Psoas muscle (tissue), 8 donors: ENCODE measurements around the gene RGS14. TPM values are rescaled to one million over a fixed set of nuclear protein-coding genes. Genes with fewer than 3 reads are reported as not detected.

Experiments
- ATAC-seq, 4 donors: fragments of 200-7000 bp; cut with Tn5 transposase; one replicate each; pipeline ENCODE4 v1.9.1; 2020; ENCODE audit warnings: moderate library complexity in 3 of 4, mild to moderate bottlenecking in 2 of 4
- DNase-seq, 2 donors: peaks; one replicate each; pipeline ENCODE4 v3.0.0-alpha.2; 2020
- H3K27ac ChIP-seq: fragments of 200-600 bp; one replicate; pipeline ENCODE4 v1.8.0; 2022
- H3K27me3 ChIP-seq, 3 donors: fragments of 200-600 bp in 1 of 3; one replicate each; pipeline versions ENCODE4 v1.6.1 to v1.8.0; 2013 to 2022; ENCODE audit warnings: low read length in 2 of 3, mild to moderate bottlenecking in 2 of 3, moderate library complexity in 1 of 3; ENCODE audit not compliant: insufficient read depth in 3 of 3
- H3K36me3 ChIP-seq, 2 donors: fragments of 200-600 bp in 1 of 2; one replicate each; pipeline versions ENCODE4 v1.6.1 to v1.8.0; 2013 to 2022; ENCODE audit warnings: low read depth in 1 of 2, mild to moderate bottlenecking in 1 of 2, moderate library complexity in 1 of 2; ENCODE audit not compliant: insufficient read depth in 1 of 2
- H3K4me1 ChIP-seq: fragments of 200-600 bp; one replicate; pipeline ENCODE4 v1.8.0; 2022
- H3K4me3 ChIP-seq: fragments of 200-600 bp; one replicate; pipeline ENCODE4 v1.8.0; 2022; ENCODE audit warnings: mild to moderate bottlenecking
- H3K9me3 ChIP-seq: fragments of 200-600 bp; one replicate; pipeline ENCODE4 v1.8.0; 2022
- CTCF ChIP-seq: fragments of 200-600 bp; IDR thresholded peaks from one replicate; pipeline ENCODE4 v1.8.0; 2022; ENCODE audit warnings: antibody characterized with exemption
- WGBS, 3 donors: extraction: QIAGEN DNeasy Blood & Tissue Kit; methylation state at CpG; one replicate each; pipeline versions ENCODE4 v1.1.6 to v1.1.7; 2013; 5-methylcytosine and 5-hydroxymethylcytosine counted together
- intact Hi-C, 2 donors: fragments of 100-400 bp; cut with DNase I; formaldehyde crosslinking; loops; one replicate each; pipeline versions ENCODE4 v1.11.0 to v1.14.2; 2022
- polyA plus RNA-seq, 3 donors: library from polyadenylated mRNA; stranded (reverse); fragments of 200-250 nt; gene quantifications; one replicate each; pipeline ENCODE4 v1.2.3, GENCODE V29; 2013
- total RNA-seq, 4 donors: library from RNA; stranded (reverse); fragmentation: NEBNext Ultra II Directional in 2 of 4; extraction: Animal tissue kit (Norgen Biotek cat#: 25700) in 2 of 4; gene quantifications; one replicate each; pipeline versions ENCODE4 v1.2.1 to v1.2.4, GENCODE V29; 2021 to 2023
- donor health status: healthy with polysubstance abuse.
- donor health status: DM: no; HTN: no; CAD: no; lungs with moderate emphysema.
- donor health status: Bipolar disorder and iron deficiency.
- donor health status: healthy.
- donor health status: DM: yes; HTN: yes; CAD: no.
- donor health status: DM: no; HTN: no; CAD: no.
- donor health status: DM: no; HTN: no; CAD: no.
- donor health status: DM: yes; HTN: yes; CAD: no.

The RGS14 gene
- total and polyA plus RNA-seq, 7 donors = 3.6 to 23.2 (median 10.0) TPM

GRCh38 chr5:177350776-177351391 lies 6.8 kb upstream of the RGS14 start:
- Histone ChIP-seq H3K27me3 (no peaks in the 10 kb centered on the region), H3K4me3 (peak overlapping the region; percentile 94), H3K9me3 (no peaks in the 10 kb centered on the region), H3K36me3 (peaks cover 9 to 26% of the 10 kb centered on the region in 2 donors), H3K4me1 (peaks cover 21% of the 10 kb centered on the region), H3K27ac (peak overlapping the region; percentile 94)
- DNase-seq (peak in 1 of 2 donors; percentile 57), ATAC-seq (peak in 3 of 4 donors; percentile 31 to 39 (median 31))
- no peak for TF ChIP-seq CTCF
- intact Hi-C loops = loop anchor here in 1 of 2 donors (5.0 kb wide), 1 partner anchor 39 kb away; the partner anchor contains the start of gene MXD3
- 13 to 15% (median 14%) methylated on average over 19 of the region's 19 CpGs for WGBS, 3 donors

- peak; percentile 97 to 99 (median 98) for ATAC-seq
- intact Hi-C loops = loop anchor here in 1 of 2 donors (5.0 kb wide), 1 partner anchor 39 kb away; the partner anchor contains the start of gene MXD3
Observed at GRCh38 chr5:177351392-177352329, 6.1 kb upstream of the RGS14 start, which contains the start of gene LMAN2. Gene LMAN2, minus strand, starts transcription at chr5:177351668. Its CDS starts 21 bp downstream, at chr5:177351647.

GRCh38 chr5:177353093-177353492 lies 4.6 kb upstream of the RGS14 start:
- TF ChIP-seq CTCF = no peak
- intact Hi-C loops = loop anchor here in 1 of 2 donors (5.0 kb wide), 1 partner anchor 41 kb away; the partner anchor contains the start of gene MXD3
- Histone ChIP-seq H3K9me3 (no peaks in the 10 kb centered on the region), H3K4me1 (peaks cover 24% of the 10 kb centered on the region), H3K36me3 (peaks cover 3 to 14% of the 10 kb centered on the region in 2 donors), H3K4me3 (no peak overlapping the region), H3K27me3 (no peaks in the 10 kb centered on the region), H3K27ac (no peak overlapping the region)
- no peak for DNase-seq
- 78 to 82% (median 80%) methylated on average over 5 of the region's 5 CpGs for WGBS, 3 donors
- no peak for ATAC-seq

More at GRCh38 chr5:177351392-177352329, 6.1 kb upstream of the RGS14 start, which contains the start of gene LMAN2:
- Histone ChIP-seq H3K9me3 (no peaks in the 10 kb centered on the region), H3K27ac (peak within 1 kb of the TSS; percentile 94), H3K36me3 (peaks cover 9 to 25% of the 10 kb centered on the region in 2 donors), H3K4me1 (peaks cover 21% of the 10 kb centered on the region), H3K27me3 (no peaks in the 10 kb centered on the region), H3K4me3 (peak within 1 kb of the TSS; percentile 94)
- 5 to 7% (median 6%) methylated on average over 55 of the region's 55 CpGs for WGBS, 3 donors
- no peak for TF ChIP-seq CTCF
- DNase-seq = peak; percentile 91 to 96

- Histone ChIP-seq H3K27me3 (no peaks in the 10 kb centered on the region), H3K9me3 (no peaks in the 10 kb centered on the region), H3K36me3 (peaks cover 1 to 9% of the 10 kb centered on the region in 2 donors), H3K4me3 (no peak overlapping the region), H3K4me1 (peaks cover 28% of the 10 kb centered on the region), H3K27ac (no peak overlapping the region)
- no peak for DNase-seq
- no peak for ATAC-seq
- 90 to 92% (median 92%) methylated on average over 3 of the region's 3 CpGs for WGBS, 3 donors
- no peak for TF ChIP-seq CTCF
- intact Hi-C loops = loop anchor here in 1 of 2 donors (5.0 kb wide), 1 partner anchor 42 kb away; the partner anchor contains the start of gene MXD3
Observed at GRCh38 chr5:177354256-177354655, 3.5 kb upstream of the RGS14 start.
